WTC11 (cell line): ENCODE measurements around the gene DZANK1. TPM values are rescaled to one million over a fixed set of nuclear protein-coding genes. Genes with fewer than 3 reads are reported as not detected.

Experiments used
- ATF2 ChIP-seq: sonication (generic); formaldehyde crosslinking; IDR thresholded peaks from 2 replicates; pipeline ENCODE4 v1.8.1; 2022; ENCODE audit warnings: low read depth, missing genetic modification reagents, borderline replicate concordance
- ATF3 ChIP-seq: sonication (generic); formaldehyde crosslinking; conservative IDR thresholded peaks from 2 replicates; pipeline ENCODE4 v1.8.1; 2022; ENCODE audit warnings: mild to moderate bottlenecking, missing genetic modification reagents
- CDX4 ChIP-seq: fragments of 250-450 bp; sonication (Bioruptor Pico); IDR thresholded peaks from 2 replicates; pipeline ENCODE4 v1.9.0; 2021; ENCODE audit warnings: moderate library complexity, mild to moderate bottlenecking, inconsistent platforms, borderline replicate concordance
- CREB1 ChIP-seq: sonication (generic); formaldehyde crosslinking; IDR thresholded peaks from 2 replicates; pipeline ENCODE4 v1.8.0; 2023; ENCODE audit warnings: mild to moderate bottlenecking, missing genetic modification reagents
- CTCF ChIP-seq: fragments of 200-600 bp; IDR thresholded peaks from 2 replicates; pipeline ENCODE4 v1.8.0; 2022; ENCODE audit warnings: antibody characterized with exemption
- E2F1 ChIP-seq: sonication (generic); formaldehyde crosslinking; IDR thresholded peaks from 2 replicates; pipeline ENCODE4 v1.8.0; 2022; ENCODE audit warnings: mild to moderate bottlenecking, missing genetic modification reagents
- FOXP1 ChIP-seq: sonication (generic); formaldehyde crosslinking; IDR thresholded peaks from 2 replicates; pipeline ENCODE4 v1.8.0; 2022; ENCODE audit warnings: missing genetic modification reagents, mild to moderate bottlenecking, moderate library complexity, borderline replicate concordance
- GABPB1 ChIP-seq: sonication (generic); formaldehyde crosslinking; IDR thresholded peaks from 2 replicates; pipeline ENCODE4 v1.8.1; 2023; ENCODE audit warnings: mild to moderate bottlenecking, missing genetic modification reagents
- GTF2I ChIP-seq: fragments of 250-450 bp; sonication (Bioruptor Pico); conservative IDR thresholded peaks from 2 replicates; pipeline ENCODE4 v1.4.0; 2021; ENCODE audit warnings: mild to moderate bottlenecking
- NFE2L1 ChIP-seq: sonication (generic); formaldehyde crosslinking; IDR thresholded peaks from 2 replicates; pipeline ENCODE4 v1.8.1; 2023; ENCODE audit warnings: missing genetic modification reagents
- NR1H2 ChIP-seq: sonication (generic); formaldehyde crosslinking; IDR thresholded peaks from 2 replicates; pipeline ENCODE4 v1.9.0; 2021; ENCODE audit warnings: mild to moderate bottlenecking, moderate library complexity, missing genetic modification reagents
- PRDM15 ChIP-seq: sonication (generic); formaldehyde crosslinking; IDR thresholded peaks from 2 replicates; pipeline ENCODE4 v1.8.0; 2022; ENCODE audit warnings: missing genetic modification reagents
- PRRX2 ChIP-seq: fragments of 250-450 bp; sonication (Bioruptor Pico); IDR thresholded peaks from 2 replicates; pipeline ENCODE4 v1.8.0; 2021; ENCODE audit warnings: mild to moderate bottlenecking
- SMAD3 ChIP-seq: sonication (generic); formaldehyde crosslinking; IDR thresholded peaks from 2 replicates; pipeline ENCODE4 v1.8.0; 2022; ENCODE audit warnings: missing genetic modification reagents, mild to moderate bottlenecking, borderline replicate concordance
- SMAD4 ChIP-seq: sonication (generic); formaldehyde crosslinking; IDR thresholded peaks from 2 replicates; pipeline ENCODE4 v1.8.0; 2022; ENCODE audit warnings: mild to moderate bottlenecking, missing genetic modification reagents
- TCF7 ChIP-seq: sonication (generic); formaldehyde crosslinking; IDR thresholded peaks from 2 replicates; pipeline ENCODE4 v1.8.0; 2022; ENCODE audit warnings: mild to moderate bottlenecking, low read depth, missing genetic modification reagents, moderate library complexity
- TP53 ChIP-seq: sonication (generic); formaldehyde crosslinking; IDR thresholded peaks from 2 replicates; pipeline ENCODE4 v1.8.1; 2023; ENCODE audit warnings: mild to moderate bottlenecking, missing genetic modification reagents
- ZBTB21 ChIP-seq: sonication (generic); formaldehyde crosslinking; IDR thresholded peaks from 2 replicates; pipeline ENCODE4 v1.8.1; 2023; ENCODE audit warnings: mild to moderate bottlenecking, missing genetic modification reagents, borderline replicate concordance
- ZMAT4 ChIP-seq: fragments of 250-450 bp; sonication (Bioruptor Pico); IDR thresholded peaks from 2 replicates; pipeline ENCODE4 v1.9.0; 2021; ENCODE audit warnings: mild to moderate bottlenecking
- ZNF416 ChIP-seq: fragments of 250-450 bp; sonication (Bioruptor Pico); IDR thresholded peaks from 2 replicates; pipeline ENCODE4 v1.9.0; 2021; ENCODE audit warnings: mild to moderate bottlenecking, inconsistent platforms
- total RNA-seq: library from RNA; stranded (reverse); gene quantifications from 3 replicates; pipeline ENCODE4 v1.2.3, GENCODE V29; 2021

DZANK1 gene
- total RNA-seq, 1 experiment from 2014 or later: 6.1 TPM

GRCh38 chr20:18496740-18497592, 30.1 kb upstream of the DZANK1 start, which contains the start of gene RBBP9 (continued):
- TF ChIP-seq PRDM15 (CRISPR knock-in tag): no peak
- TF ChIP-seq CTCF: no peak
- TF ChIP-seq PRRX2 (CRISPR knock-in tag): no peak
- TF ChIP-seq E2F1 (CRISPR knock-in tag): no peak
- no peak for TF ChIP-seq ZMAT4 (CRISPR knock-in tag)
- TF ChIP-seq ZNF416 (CRISPR knock-in tag): no peak
- TF ChIP-seq CDX4 (CRISPR knock-in tag): no peak
- no peak for TF ChIP-seq ATF3 (CRISPR knock-in tag)
- TF ChIP-seq GTF2I (CRISPR knock-in tag): no peak
- no peak for TF ChIP-seq ATF2 (CRISPR knock-in tag)
- TF ChIP-seq NR1H2: no peak
- no peak for TF ChIP-seq CREB1 (CRISPR knock-in tag)
- TF ChIP-seq TP53 (CRISPR knock-in tag): no peak
- peak; percentile 81 for TF ChIP-seq GABPB1 (CRISPR knock-in tag)
- no peak for TF ChIP-seq ZBTB21
- TF ChIP-seq SMAD3 (CRISPR knock-in tag): no peak
- no peak for TF ChIP-seq NFE2L1 (CRISPR knock-in tag)
- TF ChIP-seq FOXP1 (CRISPR knock-in tag): peak; percentile 52; the same call in 1 of the 2 replicates
- TF ChIP-seq TCF7 (CRISPR knock-in tag): no peak
- TF ChIP-seq SMAD4 (CRISPR knock-in tag): no peak
- TF ChIP-seq, all 79 proteins: peak for 10
